Measurements from ENCODE around the gene CEP295NL. TPM values are rescaled to one million over a fixed set of nuclear protein-coding genes. Genes with fewer than 3 reads are reported as not detected.

The CEP295NL gene
- total and polyA plus RNA-seq, 2 of the 13 experiments (the other 11 are each of a cell fraction or from before 2014, with no cell fraction given) = not detected

DNA sequence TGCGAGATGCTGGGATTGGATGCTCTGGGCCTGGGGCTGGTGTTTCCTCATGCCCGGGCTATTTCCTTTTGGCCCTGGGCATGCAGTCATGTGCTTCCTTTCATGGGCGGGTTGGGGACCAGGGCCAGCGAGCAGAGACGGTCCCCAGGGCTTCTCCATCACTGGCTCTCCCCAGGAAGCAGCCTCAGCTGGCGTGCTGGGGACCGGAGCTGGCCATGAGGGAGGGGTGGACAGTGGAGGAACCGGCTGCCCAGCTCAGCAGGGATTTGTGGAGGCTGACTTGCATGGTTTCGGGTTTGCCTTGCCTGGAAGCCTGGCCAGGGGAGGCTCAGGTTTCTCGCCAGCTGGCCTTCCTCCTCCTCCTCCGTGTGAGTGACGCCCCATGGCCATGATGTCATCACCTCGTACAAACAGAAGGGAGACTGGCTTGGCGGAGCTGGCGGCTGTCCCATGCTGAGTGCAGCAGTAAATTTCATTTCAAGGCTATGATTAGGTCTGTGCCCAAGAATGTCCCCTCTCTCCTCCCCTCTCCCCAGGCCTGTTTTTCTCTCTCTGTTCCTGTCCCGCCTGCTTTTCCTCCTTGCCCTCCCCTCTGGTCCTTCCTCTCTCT, 31.1 kb upstream of the CEP295NL start:
- H3K27me3 ChIP-seq (ENCODE audit: control insufficient read depth in 1 of 2, insufficient read depth in 2 of 2, low read length in 2 of 2) = peaks cover 10 to 54% of the 10 kb centered on the region in 2 experiments; a peak in 4 of 5 replicates
- ChIA-PET POLR2A (interaction anchor here (0.9 to 2.6 kb wide), 13 partner anchors 9 to 93 kb away, joined by 3 to 20 read pairs (median 6); partner anchors contain the start of genes LGALS3BP and TIMP2), CTCF (ENCODE audit: low intra/inter-chr PET ratio, low total read pairs) (no interaction called here)
- intact Hi-C loops (cut with micrococcal nuclease; ENCODE audit: unreplicated experiment) (loop anchor here (5.0 to 10.0 kb wide), 2 partner anchors 67 to 1651 kb away; no protein-coding TSS in a partner anchor), in situ Hi-C loops (cut with HindIII; ENCODE audit: extremely low pct_ligation_motif_present, low pct_unique_long_range_greater_than_20kb) (no loop called here)
- DNase-seq (ENCODE audit: low spot score) (peak; percentile 77), ATAC-seq (peak; percentile 32), FAIRE-seq (peak; percentile 70)
- H3K4me1 ChIP-seq (ENCODE audit: insufficient read depth, low read length) = peaks cover 41% of the 10 kb centered on the region
- peak overlapping the region; percentile 73 for H3K4me2 ChIP-seq (ENCODE audit: low read depth, low read length)
- H3K36me3 ChIP-seq (replicated peaks in 1 of 2; ENCODE audit: control insufficient read depth in 1 of 2, insufficient read depth in 2 of 2, low read length in 2 of 2) = no peaks in the 10 kb centered on the region
- H3K4me3 ChIP-seq (replicated peaks in 1 of 3; ENCODE audit: insufficient read depth in 1 of 3, low read depth in 2 of 3, low read length in 3 of 3) = peak overlapping the region in 2 of 3 experiments; percentile 2 to 61; a peak in 3 of 6 replicates
- 7% methylated on average over 13 of the region's 16 CpGs for WGBS (ENCODE audit: low lambda C conversion rate)
- H3K9me3 ChIP-seq (ENCODE audit: low read length) = no peaks in the 10 kb centered on the region
- H2AFZ ChIP-seq (ENCODE audit: low read length) = no peak overlapping the region
- no peaks in the 10 kb centered on the region for H3K79me2 ChIP-seq (ENCODE audit: insufficient read depth, low read length)
- H3K9ac ChIP-seq (ENCODE audit: insufficient read depth, low read depth, low read length) = peak overlapping the region; percentile 46; the same call in 1 of the 2 replicates
- no peak overlapping the region for H3K27ac ChIP-seq (ENCODE audit: extremely low read length, insufficient read depth, low read length)
- no peaks in the 10 kb centered on the region for H4K20me1 ChIP-seq (ENCODE audit: insufficient read depth, low read length)
- no TSS peak for BruUV-seq (replicated peaks)
- TF ChIP-seq ERF (CRISPR knock-in tag; IDR thresholded peaks at IDR 0.05) = no peak
- TF ChIP-seq SOX6 (IDR thresholded peaks at IDR 0.05) = no peak
- peak; percentile 25; the same call in 1 of the 2 replicates for TF ChIP-seq SOX6 (CRISPR knock-in tag; IDR thresholded peaks at IDR 0.05)
- 0 out of 2 replicates have a peak, but pooled peaks have one; percentile 14 for TF ChIP-seq NCOA2 (CRISPR knock-in tag; IDR thresholded peaks at IDR 0.05)
- TF ChIP-seq, protein P1, sequence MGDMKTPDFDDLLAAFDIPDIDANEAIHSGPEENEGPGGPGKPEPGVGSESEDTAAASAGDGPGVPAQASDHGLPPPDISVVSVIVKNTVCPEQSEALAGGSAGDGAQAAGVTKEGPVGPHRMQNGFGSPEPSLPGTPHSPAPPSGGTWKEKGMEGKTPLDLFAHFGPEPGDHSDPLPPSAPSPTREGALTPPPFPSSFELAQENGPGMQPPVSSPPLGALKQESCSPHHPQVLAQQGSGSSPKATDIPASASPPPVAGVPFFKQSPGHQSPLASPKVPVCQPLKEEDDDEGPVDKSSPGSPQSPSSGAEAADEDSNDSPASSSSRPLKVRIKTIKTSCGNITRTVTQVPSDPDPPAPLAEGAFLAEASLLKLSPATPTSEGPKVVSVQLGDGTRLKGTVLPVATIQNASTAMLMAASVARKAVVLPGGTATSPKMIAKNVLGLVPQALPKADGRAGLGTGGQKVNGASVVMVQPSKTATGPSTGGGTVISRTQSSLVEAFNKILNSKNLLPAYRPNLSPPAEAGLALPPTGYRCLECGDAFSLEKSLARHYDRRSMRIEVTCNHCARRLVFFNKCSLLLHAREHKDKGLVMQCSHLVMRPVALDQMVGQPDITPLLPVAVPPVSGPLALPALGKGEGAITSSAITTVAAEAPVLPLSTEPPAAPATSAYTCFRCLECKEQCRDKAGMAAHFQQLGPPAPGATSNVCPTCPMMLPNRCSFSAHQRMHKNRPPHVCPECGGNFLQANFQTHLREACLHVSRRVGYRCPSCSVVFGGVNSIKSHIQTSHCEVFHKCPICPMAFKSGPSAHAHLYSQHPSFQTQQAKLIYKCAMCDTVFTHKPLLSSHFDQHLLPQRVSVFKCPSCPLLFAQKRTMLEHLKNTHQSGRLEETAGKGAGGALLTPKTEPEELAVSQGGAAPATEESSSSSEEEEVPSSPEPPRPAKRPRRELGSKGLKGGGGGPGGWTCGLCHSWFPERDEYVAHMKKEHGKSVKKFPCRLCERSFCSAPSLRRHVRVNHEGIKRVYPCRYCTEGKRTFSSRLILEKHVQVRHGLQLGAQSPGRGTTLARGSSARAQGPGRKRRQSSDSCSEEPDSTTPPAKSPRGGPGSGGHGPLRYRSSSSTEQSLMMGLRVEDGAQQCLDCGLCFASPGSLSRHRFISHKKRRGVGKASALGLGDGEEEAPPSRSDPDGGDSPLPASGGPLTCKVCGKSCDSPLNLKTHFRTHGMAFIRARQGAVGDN (CRISPR knock-in tag; IDR thresholded peaks at IDR 0.05) = peak; percentile 48; the same call in 1 of the 2 replicates
- TF ChIP-seq KDM2A (CRISPR knock-in tag; IDR thresholded peaks at IDR 0.05; ENCODE audit: borderline replicate concordance, low read depth) = 0 out of 2 replicates have a peak, but pooled peaks have one; percentile 28
- 0 out of 2 replicates have a peak, but pooled peaks have one; percentile 31 for TF ChIP-seq ZNF670 (CRISPR knock-in tag; IDR thresholded peaks at IDR 0.05; ENCODE audit: borderline replicate concordance)
- 0 out of 2 replicates have a peak, but pooled peaks have one; percentile 11 for TF ChIP-seq ZNF609 (CRISPR knock-in tag; IDR thresholded peaks at IDR 0.05; ENCODE audit: borderline replicate concordance)
- TF ChIP-seq CREB1 (IDR thresholded peaks at IDR 0.05) = peak; percentile 86
- no peak for TF ChIP-seq CREB1 (CRISPR knock-in tag; IDR thresholded peaks at IDR 0.05)
- 0 out of 2 replicates have a peak, but pooled peaks have one; percentile 37 for TF ChIP-seq HOXA3 (CRISPR knock-in tag; IDR thresholded peaks at IDR 0.05)
- 0 out of 2 replicates have a peak, but pooled peaks have one; percentile 1 for TF ChIP-seq ZNF547 (CRISPR knock-in tag; IDR thresholded peaks at IDR 0.05)
- TF ChIP-seq KAT8 (CRISPR knock-in tag; IDR thresholded peaks at IDR 0.05) = 0 out of 2 replicates have a peak, but pooled peaks have one; percentile 17
- TF ChIP-seq ZNF580 (CRISPR knock-in tag; IDR thresholded peaks at IDR 0.05; ENCODE audit: borderline replicate concordance, low read depth) = 0 out of 2 replicates have a peak, but pooled peaks have one; percentile 40
- peak; percentile 24; the same call in 1 of the 2 replicates for TF ChIP-seq KDM3A (CRISPR knock-in tag; IDR thresholded peaks at IDR 0.05; ENCODE audit: low read depth)

Data from HepG2 (cell line).